Measurements from ENCODE around the gene CCL25. TPM values are rescaled to one million over a fixed set of nuclear protein-coding genes. Genes with fewer than 3 reads are reported as not detected.
"Not testable (repeated sequence)": the region's sequence is repeated elsewhere in the genome, so short reads cannot be mapped to it uniquely, and the experiment has no call there.

The CCL25 gene
- total RNA-seq, 1 donor from 2014 or later: not detected

DNA sequence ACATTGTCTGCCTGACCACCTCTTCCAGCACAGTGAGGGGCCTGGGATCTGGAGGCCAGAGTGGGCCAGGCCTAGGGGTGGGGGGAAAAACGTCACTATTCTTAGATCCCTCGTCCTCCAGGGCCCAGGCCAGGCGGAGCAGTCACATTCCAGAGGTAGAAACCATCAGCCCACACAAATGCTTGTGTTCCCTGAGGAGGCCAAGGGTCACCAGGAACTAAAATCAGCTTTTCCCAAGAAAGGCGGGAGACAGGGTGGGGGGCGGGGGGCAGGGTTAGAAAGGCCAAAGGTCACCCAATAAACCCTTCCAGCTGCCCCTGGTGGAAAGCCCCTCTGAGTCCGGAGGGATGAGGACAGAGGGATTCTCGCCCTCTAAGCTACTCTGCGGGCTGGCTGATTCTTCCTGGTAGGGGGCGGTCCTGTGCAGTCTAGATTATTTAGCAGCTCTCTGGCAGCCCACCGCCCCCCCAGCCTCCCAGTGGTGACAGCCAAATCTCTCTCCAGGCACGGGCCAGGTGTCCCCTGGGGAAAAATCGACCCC is 23.5 kb upstream of the CCL25 start:
- DNase-seq (ENCODE audit: low spot score, unreplicated experiment): peak; percentile 33
- H3K27me3 Mint-ChIP-seq: no peaks in the 10 kb centered on the region
- peaks cover 22% of the 10 kb centered on the region for H3K4me1 Mint-ChIP-seq (ENCODE audit: low read depth)
- H3K27ac Mint-ChIP-seq: peak overlapping the region; percentile 95
- no peak overlapping the region for H3K4me3 Mint-ChIP-seq (ENCODE audit: low read depth)
- TF ChIP-seq, protein P1, sequence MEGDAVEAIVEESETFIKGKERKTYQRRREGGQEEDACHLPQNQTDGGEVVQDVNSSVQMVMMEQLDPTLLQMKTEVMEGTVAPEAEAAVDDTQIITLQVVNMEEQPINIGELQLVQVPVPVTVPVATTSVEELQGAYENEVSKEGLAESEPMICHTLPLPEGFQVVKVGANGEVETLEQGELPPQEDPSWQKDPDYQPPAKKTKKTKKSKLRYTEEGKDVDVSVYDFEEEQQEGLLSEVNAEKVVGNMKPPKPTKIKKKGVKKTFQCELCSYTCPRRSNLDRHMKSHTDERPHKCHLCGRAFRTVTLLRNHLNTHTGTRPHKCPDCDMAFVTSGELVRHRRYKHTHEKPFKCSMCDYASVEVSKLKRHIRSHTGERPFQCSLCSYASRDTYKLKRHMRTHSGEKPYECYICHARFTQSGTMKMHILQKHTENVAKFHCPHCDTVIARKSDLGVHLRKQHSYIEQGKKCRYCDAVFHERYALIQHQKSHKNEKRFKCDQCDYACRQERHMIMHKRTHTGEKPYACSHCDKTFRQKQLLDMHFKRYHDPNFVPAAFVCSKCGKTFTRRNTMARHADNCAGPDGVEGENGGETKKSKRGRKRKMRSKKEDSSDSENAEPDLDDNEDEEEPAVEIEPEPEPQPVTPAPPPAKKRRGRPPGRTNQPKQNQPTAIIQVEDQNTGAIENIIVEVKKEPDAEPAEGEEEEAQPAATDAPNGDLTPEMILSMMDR (IDR thresholded peaks at IDR 0.05; ENCODE audit: unreplicated experiment): peak; percentile 17
- H3K36me3 Mint-ChIP-seq (ENCODE audit: insufficient read depth): no peaks in the 10 kb centered on the region
- no peaks in the 10 kb centered on the region for H3K9me3 Mint-ChIP-seq (ENCODE audit: low read depth)

DNA sequence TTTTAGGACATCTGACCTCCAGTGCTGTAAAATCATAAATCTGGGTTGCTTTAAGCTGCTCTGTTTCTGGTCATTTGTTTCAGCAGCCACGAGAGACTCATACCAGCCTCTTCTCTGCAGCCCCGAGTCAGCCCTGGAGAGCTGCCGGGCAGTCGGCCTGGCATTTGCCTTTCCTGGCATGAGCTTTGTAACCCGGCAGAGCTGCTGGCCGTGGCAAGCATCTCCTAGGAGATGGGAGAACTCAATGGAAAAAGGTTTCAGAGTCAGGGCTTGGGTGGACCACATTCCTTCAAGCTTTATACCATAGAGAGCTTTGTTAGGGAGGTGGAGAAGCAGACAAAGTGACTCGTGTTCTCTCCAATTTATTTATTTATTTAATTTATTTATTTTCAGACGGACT is 21.6 kb upstream of the CCL25 start:
- H3K9me3 Mint-ChIP-seq (ENCODE audit: low read depth): no peaks in the 10 kb centered on the region
- no peaks in the 10 kb centered on the region for H3K36me3 Mint-ChIP-seq (ENCODE audit: insufficient read depth)
- no peak overlapping the region for H3K4me3 Mint-ChIP-seq (ENCODE audit: low read depth)
- peaks cover 19% of the 10 kb centered on the region for H3K4me1 Mint-ChIP-seq (ENCODE audit: low read depth)
- no peak overlapping the region for H3K27ac Mint-ChIP-seq
- no peaks in the 10 kb centered on the region for H3K27me3 Mint-ChIP-seq
- DNase-seq (ENCODE audit: low spot score, unreplicated experiment): no peak
- TF ChIP-seq, protein P1 (IDR thresholded peaks at IDR 0.05; ENCODE audit: unreplicated experiment): no peak

DNA sequence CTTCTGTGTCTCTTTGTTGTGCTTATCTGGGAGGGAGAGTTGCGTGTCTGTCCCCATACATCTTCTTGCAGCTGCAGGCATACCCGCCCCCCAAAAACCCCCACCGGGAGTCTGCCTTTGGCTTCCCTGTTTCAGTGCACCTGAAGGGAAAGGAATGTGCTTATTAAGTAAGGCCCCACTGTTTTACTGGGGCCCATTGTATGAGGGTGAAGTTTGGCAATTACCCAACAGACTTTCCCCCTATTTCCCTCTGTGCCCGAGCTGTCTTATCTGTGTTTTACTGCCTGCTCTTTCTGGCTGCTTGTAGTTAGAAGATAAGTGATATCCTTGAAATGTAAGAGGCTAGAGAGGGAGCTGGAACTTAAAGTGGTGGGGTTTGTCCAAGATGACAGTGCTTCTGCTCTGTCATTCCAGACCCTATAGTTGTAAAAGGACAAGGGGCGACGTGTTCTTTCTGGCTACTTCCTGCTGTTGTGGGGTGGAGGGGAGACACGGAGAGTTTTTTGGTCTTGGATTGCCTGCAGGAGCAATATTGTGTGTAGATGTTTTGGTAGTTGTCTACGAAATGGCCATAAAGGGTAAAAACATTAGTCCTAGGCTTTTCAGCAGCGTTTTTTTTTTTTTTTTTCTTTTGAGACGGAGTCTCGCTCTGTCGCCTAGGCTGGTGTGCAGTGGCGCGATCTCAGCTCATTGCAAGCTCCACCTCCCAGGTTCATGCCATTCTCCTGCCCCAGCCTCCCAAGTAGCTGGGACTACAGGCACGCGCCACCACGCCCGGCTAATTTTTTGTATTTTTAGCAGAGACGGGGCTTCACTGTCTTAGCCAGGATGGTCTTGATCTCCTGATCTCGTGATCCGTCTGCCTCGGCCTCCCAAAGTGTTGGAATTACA is 19.0 kb upstream of the CCL25 start:
- H3K9me3 Mint-ChIP-seq (ENCODE audit: low read depth); H3K27me3 Mint-ChIP-seq; DNase-seq (ENCODE audit: low spot score, unreplicated experiment); H3K4me3 Mint-ChIP-seq (ENCODE audit: low read depth); H3K36me3 Mint-ChIP-seq (ENCODE audit: insufficient read depth): not testable (repeated sequence)
- Mint-ChIP-seq H3K27ac (peak overlapping the region; percentile 33), H3K4me1 (ENCODE audit: low read depth) (peaks cover 24% of the 10 kb centered on the region)

DNA sequence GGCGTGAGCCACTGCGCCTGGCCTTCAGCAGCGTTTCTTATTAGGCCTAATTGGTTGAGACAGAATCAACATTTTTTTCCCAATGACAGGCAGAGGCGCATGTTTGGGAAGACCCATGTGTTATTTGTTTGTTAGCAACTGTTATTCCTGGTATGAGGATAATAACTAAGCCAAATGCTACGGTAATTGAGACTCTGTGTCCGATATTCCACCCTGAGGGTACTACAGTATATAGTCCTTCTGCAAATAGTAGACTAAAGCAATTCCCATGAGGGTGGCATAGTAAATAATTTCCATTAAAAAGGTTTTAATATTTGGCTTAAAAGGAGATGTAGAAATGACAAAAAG is 18.4 kb upstream of the CCL25 start:
- TF ChIP-seq, protein P1 (IDR thresholded peaks at IDR 0.05; ENCODE audit: unreplicated experiment): no peak
- DNase-seq (ENCODE audit: low spot score, unreplicated experiment): no peak
- Mint-ChIP-seq H3K27me3 (no peaks in the 10 kb centered on the region), H3K4me3 (ENCODE audit: low read depth) (no peak overlapping the region), H3K27ac (no peak overlapping the region), H3K9me3 (ENCODE audit: low read depth) (no peaks in the 10 kb centered on the region), H3K4me1 (ENCODE audit: low read depth) (peaks cover 19% of the 10 kb centered on the region), H3K36me3 (ENCODE audit: insufficient read depth) (no peaks in the 10 kb centered on the region)

DNA sequence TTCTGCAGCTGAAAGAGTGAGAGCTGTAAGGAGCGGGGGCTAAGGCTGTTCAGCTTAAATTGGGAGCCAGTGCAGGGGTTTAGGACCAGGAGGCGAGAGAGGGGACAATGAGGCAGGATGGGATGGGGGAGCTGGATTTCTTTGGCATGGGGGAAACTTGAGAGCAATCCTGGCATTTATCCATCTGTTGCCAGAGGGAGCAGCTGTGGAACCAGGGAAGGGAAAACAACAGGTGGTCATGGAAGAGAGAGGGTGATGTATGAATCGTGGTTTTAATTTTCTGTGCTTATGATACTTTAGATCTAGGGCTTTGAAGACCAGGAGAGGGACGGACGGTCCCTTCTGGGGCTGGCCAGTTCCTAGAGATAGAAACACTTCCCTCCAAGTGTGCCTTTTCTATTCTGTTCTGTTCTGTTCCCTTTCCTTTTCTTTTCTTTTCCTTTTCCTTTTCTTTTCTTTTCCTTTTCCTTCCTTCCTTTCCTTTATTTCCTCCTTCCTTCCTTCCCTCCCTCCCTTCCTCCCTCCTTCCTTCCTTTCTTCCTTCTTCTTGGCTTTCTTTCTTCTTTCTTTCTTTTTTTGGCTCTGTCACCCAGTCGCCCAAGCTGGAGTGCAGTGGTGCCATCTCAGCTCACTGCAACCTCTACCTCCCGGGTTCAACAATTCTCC is 16.0 kb upstream of the CCL25 start:
- H3K9me3 Mint-ChIP-seq (ENCODE audit: low read depth): no peaks in the 10 kb centered on the region
- H3K4me1 Mint-ChIP-seq (ENCODE audit: low read depth): peaks cover 14% of the 10 kb centered on the region
- H3K27ac Mint-ChIP-seq: peak overlapping the region; percentile 79
- H3K4me3 Mint-ChIP-seq (ENCODE audit: low read depth): no peak overlapping the region
- TF ChIP-seq, protein P1 (IDR thresholded peaks at IDR 0.05; ENCODE audit: unreplicated experiment): no peak
- H3K27me3 Mint-ChIP-seq: no peaks in the 10 kb centered on the region
- DNase-seq (ENCODE audit: low spot score, unreplicated experiment): no peak
- H3K36me3 Mint-ChIP-seq (ENCODE audit: insufficient read depth): no peaks in the 10 kb centered on the region
